GM12873 (cell line): ENCODE results near the gene TMEM129.

Experiments used
- TF ChIP-seq, protein P1 (sequence below): IDR thresholded peaks from 2 replicates; pipeline ENCODE4 v1.5.1; 2012; ENCODE audit warnings: low read depth, mild to moderate bottlenecking, moderate library complexity, low read length, control low read depth; ENCODE audit not compliant: insufficient read depth; ENCODE audit errors: missing control alignments

TMEM129 gene

DNA sequence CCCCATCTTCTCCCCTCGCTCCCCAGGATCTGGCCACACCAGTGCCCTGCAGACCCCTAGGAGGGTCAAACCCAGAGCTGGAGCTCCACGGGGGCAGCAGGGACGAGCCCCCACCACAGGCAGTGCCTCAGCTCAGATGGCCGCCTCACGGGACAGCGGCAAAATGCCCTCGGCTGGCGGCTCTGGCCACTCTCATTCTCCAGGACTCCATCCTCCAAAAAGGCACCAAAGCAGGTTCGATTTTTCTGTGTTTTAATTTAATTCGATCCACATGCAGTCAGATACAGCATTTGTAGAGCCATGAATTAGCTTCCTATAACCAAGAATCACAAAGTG, 45.4 kb downstream of the TMEM129 start:
- TF ChIP-seq, protein P1, sequence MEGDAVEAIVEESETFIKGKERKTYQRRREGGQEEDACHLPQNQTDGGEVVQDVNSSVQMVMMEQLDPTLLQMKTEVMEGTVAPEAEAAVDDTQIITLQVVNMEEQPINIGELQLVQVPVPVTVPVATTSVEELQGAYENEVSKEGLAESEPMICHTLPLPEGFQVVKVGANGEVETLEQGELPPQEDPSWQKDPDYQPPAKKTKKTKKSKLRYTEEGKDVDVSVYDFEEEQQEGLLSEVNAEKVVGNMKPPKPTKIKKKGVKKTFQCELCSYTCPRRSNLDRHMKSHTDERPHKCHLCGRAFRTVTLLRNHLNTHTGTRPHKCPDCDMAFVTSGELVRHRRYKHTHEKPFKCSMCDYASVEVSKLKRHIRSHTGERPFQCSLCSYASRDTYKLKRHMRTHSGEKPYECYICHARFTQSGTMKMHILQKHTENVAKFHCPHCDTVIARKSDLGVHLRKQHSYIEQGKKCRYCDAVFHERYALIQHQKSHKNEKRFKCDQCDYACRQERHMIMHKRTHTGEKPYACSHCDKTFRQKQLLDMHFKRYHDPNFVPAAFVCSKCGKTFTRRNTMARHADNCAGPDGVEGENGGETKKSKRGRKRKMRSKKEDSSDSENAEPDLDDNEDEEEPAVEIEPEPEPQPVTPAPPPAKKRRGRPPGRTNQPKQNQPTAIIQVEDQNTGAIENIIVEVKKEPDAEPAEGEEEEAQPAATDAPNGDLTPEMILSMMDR, result no peak

DNA sequence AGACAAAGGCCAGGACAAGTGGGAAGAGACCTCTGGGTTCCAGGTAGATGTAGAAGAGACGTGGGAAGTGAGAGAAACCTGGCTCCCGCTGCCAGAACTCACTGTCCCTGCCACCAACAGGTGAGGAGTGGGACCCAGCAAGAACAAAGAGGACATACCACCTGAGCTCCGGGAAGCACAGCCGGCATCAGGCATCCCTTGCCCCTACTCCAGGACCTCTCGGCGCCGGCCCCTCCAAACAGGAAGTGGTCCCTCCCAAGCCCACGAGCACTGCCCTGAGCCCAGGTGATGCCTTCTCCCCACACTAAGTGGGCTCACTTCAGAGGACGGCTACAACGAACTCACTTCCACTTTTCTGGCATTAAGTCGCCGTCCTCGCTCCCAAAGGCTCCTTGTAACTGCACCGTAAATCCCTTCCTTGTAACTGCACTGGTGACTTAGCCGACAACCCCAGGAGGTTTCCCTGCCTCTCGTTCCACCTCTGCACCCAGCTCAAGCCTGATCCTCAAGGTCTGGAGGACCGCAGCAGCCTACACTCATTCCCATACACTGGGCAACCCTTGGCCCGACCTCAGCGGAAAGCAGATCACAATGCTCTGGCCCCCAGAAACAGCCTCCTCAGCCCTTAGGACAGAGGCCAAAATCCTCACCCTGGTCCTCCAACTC, 45.9 kb downstream of the TMEM129 start:
- TF ChIP-seq, protein P1, result no peak

DNA sequence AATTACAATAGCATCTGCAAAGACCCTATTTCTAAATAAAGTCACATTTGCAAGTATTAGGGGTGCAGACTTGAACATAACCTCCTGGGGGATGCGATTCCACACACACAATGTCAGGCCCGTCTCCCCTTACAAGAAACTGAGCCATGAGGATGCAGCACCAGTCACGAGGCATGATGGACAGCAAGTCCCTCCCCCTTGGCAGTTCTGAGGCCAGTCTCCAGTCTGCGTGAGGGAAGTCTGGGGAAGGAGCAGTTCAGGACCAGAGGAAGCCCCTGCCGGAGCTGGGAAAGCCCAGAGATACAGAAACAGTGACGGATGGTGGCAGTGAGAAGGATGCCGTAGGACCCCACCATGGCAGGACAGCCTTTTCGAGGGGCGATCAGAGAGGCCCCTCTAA, 46.4 kb downstream of the TMEM129 start:
- TF ChIP-seq, protein P1, result no peak

DNA sequence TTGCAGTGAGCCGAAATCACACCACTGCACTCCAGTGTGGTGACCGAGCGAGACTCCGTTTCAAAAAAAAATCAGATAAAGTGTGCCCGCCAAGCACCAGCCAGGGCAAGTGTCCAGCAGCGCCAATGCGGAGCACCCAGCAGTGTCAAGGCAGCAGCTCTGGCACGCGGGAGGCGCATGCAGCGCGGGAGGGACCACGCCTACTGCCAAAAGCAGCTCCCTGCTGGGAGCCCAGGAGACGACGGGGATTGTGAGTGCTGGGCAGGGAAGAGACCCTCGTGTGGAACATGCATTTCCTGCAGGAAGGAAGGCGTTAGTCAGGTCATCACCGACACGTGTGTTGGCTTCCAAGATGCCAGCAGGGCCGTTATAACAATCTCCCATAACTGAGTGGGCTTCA, 47.5 kb downstream of the TMEM129 start:
- TF ChIP-seq, protein P1, result no peak

DNA sequence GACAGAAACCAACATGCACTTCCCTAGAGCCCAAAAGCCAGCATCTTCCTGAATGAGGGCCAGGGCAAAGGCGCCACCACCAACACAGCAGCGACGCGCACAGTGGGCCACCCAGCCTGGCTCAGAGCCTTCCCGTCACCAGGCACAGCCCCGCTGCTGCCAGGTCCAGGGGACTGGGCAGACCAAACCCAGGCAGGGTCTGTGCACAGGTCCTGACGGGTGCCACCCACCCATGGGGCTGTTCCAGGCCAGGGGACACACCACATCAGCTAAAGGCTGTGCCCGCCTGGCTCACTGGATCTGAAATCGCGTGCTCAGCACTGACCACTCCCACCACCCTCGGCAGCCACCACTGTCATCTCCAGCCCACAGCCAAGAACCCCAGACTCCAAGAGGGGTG, 50.8 kb downstream of the TMEM129 start:
- TF ChIP-seq, protein P1, result no peak

DNA sequence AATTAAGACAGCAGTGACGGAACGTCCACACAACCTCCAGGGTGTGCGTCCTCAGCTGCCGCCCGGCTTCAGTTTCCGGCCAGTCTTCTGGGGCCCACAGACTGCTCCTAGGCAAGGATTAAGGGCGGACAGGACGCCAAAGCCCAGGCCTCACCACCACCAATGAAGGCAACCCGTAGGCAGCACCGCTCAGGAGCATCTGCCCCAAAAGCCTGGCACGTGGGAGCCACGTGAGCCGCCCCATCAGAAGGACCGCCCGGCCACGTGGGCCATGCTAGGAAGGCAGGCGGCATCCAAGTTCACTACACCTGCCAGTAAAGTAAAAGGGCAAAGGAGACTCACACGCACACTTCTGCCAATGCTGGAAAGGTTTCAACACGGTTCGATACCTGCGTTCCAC, 51.3 kb downstream of the TMEM129 start:
- TF ChIP-seq, protein P1, result no peak

DNA sequence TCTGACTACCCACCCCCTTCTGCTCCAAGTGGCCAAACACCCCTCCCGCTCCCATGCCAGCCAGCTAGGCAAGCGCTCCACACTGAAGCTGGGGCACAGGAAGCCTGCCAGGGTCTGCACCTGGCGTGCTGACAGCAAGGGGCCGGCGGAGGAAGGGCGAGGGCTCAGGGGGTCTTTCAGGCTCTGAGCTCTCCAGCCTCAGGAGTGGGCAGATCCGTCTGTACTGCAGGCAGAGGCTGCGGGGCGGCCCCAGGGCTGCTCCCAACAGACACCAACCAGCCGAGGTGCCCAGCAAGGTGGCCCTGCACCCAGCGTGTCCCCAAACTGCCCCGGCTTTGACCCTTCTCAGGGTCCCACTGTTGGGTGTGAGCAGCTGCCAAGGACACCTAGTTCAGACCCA, 51.9 kb downstream of the TMEM129 start:
- TF ChIP-seq, protein P1, result no peak
